Epithelial cell of esophagus (primary cell): ENCODE results near the gene CCNB1.
"Not testable (repeated sequence)": the region's sequence is repeated elsewhere in the genome, so short reads cannot be mapped to it uniquely, and the experiment has no call there.

ENCODE experiments used
- DNase-seq: peaks from one replicate; pipeline ENCODE4 v3.0.0; 2010; ENCODE audit warnings: low read depth
- H3K4me3 ChIP-seq: 2 replicates; pipeline ENCODE4 v1.5.1; 2011; ENCODE audit warnings: mild to moderate bottlenecking, low read length, control low read depth
- TF ChIP-seq, protein P1 (sequence below): IDR thresholded peaks from 2 replicates; pipeline ENCODE4 v1.5.1; 2011; ENCODE audit warnings: low read depth, mild to moderate bottlenecking, low read length, control low read depth, inconsistent platforms; ENCODE audit not compliant: insufficient read depth; ENCODE audit errors: missing control alignments

The CCNB1 gene

DNA sequence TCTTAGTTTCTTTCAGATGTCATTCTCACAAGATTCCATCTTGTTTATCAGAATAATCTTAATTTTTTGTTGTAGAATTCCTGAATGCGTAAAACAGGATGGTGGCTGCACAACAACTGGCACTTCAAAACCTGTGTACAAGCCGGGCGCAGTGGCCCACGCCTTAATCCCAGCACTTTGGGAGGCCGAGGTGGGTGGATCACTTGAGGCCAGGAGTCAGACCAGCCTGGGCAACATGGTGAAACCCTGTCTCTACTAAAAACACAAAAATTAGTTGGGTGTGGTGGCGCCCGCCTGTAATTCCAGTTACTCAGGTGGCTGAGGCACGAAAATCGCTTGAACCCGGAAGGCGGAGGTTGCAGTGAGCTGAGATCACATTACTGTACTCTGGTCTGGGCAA lies 10.5 kb upstream of the CCNB1 start:
- TF ChIP-seq, protein P1, sequence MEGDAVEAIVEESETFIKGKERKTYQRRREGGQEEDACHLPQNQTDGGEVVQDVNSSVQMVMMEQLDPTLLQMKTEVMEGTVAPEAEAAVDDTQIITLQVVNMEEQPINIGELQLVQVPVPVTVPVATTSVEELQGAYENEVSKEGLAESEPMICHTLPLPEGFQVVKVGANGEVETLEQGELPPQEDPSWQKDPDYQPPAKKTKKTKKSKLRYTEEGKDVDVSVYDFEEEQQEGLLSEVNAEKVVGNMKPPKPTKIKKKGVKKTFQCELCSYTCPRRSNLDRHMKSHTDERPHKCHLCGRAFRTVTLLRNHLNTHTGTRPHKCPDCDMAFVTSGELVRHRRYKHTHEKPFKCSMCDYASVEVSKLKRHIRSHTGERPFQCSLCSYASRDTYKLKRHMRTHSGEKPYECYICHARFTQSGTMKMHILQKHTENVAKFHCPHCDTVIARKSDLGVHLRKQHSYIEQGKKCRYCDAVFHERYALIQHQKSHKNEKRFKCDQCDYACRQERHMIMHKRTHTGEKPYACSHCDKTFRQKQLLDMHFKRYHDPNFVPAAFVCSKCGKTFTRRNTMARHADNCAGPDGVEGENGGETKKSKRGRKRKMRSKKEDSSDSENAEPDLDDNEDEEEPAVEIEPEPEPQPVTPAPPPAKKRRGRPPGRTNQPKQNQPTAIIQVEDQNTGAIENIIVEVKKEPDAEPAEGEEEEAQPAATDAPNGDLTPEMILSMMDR: no peak
- DNase-seq: no peak
- no peak overlapping the region for H3K4me3 ChIP-seq

DNA sequence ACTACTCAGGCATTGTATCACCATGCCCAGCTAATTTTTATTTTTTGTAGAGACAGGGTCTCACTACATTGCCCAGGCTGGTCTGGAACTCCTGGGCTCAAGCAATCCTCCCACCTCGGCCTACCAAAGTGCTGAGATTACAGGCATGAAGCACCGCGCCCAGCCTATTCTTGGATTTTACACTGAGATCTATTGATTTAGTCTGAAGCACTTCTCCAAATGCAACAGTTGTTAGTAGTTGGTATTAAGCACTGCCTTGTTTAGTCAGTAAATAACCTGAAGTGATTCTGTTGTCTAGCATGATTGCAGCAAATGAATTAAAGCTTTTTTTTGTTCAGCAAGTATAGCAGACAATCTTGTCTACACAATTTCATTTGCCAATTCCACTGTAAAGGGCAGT lies 8.9 kb upstream of the CCNB1 start:
- DNase-seq: no peak
- H3K4me3 ChIP-seq: no peak overlapping the region
- TF ChIP-seq, protein P1: no peak

DNA sequence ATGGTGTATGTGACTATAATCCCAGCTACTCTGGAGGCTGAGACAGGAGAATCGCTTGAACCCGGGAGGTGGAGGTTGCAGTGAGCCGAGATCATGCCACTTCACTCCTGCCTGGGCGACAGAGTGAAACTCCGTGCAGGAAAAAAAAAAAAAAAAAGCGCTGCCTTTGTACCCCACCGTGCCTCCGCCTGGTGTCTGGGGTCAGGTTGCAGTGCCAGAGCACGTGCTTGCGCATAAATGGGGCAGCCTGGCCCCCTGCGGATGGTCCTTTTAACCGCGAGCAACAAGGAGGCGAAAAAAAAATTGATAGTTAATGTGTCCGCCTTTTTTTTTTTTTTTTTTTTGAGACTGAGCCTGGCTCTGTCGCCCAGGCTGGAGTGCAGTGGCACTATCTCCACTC lies 6.3 kb upstream of the CCNB1 start:
- DNase-seq: no peak
- TF ChIP-seq, protein P1: no peak
- H3K4me3 ChIP-seq: no peak overlapping the region

DNA sequence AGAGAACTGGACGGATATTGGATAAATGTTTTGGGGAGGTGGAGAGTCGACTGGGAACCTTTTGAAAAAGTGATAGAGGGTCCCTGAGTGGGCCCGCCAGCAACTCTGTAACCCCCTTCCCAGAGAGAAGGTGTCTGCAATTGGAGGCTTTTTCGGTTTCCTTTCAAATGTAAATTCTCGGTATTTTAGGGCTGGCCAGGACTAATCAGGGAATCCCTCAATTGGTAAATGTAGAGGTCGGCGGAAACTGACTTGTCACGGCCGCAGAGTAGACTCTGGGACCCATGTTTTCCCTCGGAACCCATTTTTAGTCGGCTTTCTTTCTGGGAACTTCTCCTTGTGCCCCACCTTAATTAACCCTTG lies 524 bp downstream of the CCNB1 start:
- H3K4me3 ChIP-seq: peak overlapping the region; percentile 91
- TF ChIP-seq, protein P1: no peak
- DNase-seq: peak; percentile 20

DNA sequence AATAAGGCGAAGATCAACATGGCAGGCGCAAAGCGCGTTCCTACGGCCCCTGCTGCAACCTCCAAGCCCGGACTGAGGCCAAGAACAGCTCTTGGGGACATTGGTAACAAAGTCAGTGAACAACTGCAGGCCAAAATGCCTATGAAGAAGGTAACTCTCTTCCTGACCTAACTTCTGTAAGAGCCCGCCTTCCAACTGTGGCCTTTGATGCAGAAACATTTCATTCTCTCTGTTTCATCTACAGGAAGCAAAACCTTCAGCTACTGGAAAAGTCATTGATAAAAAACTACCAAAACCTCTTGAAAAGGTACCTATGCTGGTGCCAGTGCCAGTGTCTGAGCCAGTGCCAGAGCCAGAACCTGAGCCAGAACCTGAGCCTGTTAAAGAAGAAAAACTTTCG lies 979 bp downstream of the CCNB1 start:
- no peak for DNase-seq
- TF ChIP-seq, protein P1: no peak
- peak overlapping the region; percentile 91 for H3K4me3 ChIP-seq

DNA sequence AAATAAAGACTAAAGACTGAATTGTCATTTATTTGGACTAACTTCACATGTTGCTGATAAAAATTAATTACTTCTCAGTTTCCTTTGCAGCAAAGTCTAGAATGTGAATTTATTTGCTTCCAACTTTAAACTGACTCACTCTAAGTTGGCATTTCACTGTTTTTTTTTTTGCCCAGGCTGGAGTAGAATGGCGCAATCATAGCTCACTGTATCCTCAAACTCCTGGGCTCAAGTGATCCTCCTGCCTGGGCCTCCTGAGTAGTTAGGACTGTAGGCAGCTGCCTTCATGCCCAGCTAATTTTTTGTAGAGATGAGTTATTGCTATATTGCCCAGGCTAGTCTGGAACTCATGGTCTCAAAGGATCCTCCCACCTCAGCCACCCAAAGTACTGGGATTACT lies 3.5 kb downstream of the CCNB1 start:
- TF ChIP-seq, protein P1: no peak
- peak; percentile 16 for DNase-seq
- no peak overlapping the region for H3K4me3 ChIP-seq

DNA sequence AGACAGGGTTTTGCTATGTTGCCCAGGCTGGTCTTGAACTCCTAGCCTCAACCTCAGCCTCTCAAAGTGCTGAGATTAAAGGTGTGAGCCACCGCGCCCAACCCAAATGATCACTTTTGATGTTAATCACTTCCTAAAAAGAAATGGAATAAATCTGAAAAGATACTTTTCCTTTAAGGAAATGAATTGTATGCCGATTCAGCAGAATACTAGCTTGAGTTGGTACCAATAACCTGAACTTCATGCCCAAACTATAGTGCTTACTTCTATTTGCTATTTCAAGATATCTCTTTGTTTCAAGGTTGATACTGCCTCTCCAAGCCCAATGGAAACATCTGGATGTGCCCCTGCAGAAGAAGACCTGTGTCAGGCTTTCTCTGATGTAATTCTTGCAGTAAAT lies 4.0 kb downstream of the CCNB1 start:
- H3K4me3 ChIP-seq: no peak overlapping the region
- no peak for DNase-seq
- TF ChIP-seq, protein P1: no peak

DNA sequence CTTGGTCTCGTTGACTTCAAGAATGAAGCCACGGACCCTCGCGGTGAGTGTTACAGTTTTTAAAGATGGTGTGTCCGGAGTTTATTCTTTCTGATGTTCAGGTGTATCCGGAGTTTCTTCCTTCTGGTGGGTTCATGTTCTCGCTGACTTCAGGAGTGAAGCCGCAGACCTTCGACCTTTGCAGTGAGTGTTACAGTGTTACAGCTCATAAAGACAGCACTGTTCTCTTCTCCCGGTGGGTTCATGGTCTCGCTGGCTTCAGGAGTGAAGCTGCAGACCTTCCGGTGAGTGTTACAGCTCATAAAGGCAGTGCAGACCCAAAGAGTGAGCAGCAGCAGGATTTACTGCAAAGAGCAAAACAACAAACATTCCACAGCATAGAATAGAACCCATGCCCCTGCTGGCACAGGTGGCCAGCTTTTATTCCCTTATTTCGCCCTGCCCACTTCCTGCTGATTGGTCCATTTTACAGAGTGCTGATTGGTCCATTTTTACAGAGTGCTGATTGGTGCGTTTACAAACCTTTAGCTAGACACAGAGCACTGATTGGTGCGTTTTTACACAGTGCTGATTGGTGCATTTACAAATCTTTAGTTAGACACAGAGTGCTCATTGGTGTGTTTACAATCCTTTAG lies 14.8 kb downstream of the CCNB1 start:
- H3K4me3 ChIP-seq, DNase-seq: not testable (repeated sequence)
